ENCODE results near the gene STK17B. TPM values are rescaled to one million over a fixed set of nuclear protein-coding genes. Genes with fewer than 3 reads are reported as not detected.
A peak's percentile ranks its signal among the peaks of the same experiment; 100 is the strongest.

Gene STK17B
- total and polyA plus RNA-seq, 2 of the 8 experiments (the other 6 are each of a cell fraction or from before 2014, with no cell fraction given), result 1.8 to 10.5 TPM

- peaks cover 0 to 1% of the 10 kb centered on the region in 2 experiments for H4K20me1 ChIP-seq (replicated peaks in 1 of 2; ENCODE audit: control insufficient read depth in 1 of 2, insufficient read depth in 2 of 2, low read length in 2 of 2)
- H4K91ac ChIP-seq (replicated peaks; ENCODE audit: insufficient read length, low read length), result no peak overlapping the region
- H3K56ac ChIP-seq (replicated peaks; ENCODE audit: insufficient read length, low read depth, low read length), result no peak overlapping the region
- H2BK5ac ChIP-seq (ENCODE audit: low read depth, low read length), result no peak overlapping the region
- H3K14ac ChIP-seq (ENCODE audit: insufficient read length), result no peak overlapping the region
- no peak overlapping the region for H2AFZ ChIP-seq (ENCODE audit: low read length)
- no peak overlapping the region for H4K5ac ChIP-seq (ENCODE audit: insufficient read length, low read depth, low read length)
- H2BK120ac ChIP-seq (replicated peaks; ENCODE audit: low read depth, low read length), result no peak overlapping the region
- H2AK5ac ChIP-seq (ENCODE audit: low read depth, low read length), result no peak overlapping the region
- H2BK15ac ChIP-seq (ENCODE audit: low read length), result no peak overlapping the region
- FAIRE-seq (no peak), DNase-seq (ENCODE audit: low read depth in 1 of 2, low spot score in 2 of 2) (no peak)
- 60% methylated on average over 4 of the region's 4 CpGs; no CpG with 5 or more reads in 1 of the 2 experiments for WGBS, 2 experiments (ENCODE audit: extremely low coverage in 1 of 2, insufficient coverage in 1 of 2, insufficient read length in 1 of 2, insufficient replicate concordance in 2 of 2, low coverage in 1 of 2, low lambda C conversion rate in 2 of 2, missing lambda C conversion rate in 1 of 2)
- no peak overlapping the region for H3K4ac ChIP-seq (replicated peaks; ENCODE audit: insufficient read length, low read depth, low read length)
- TF ChIP-seq SIX5 (IDR thresholded peaks at IDR 0.05; ENCODE audit: low read depth, low read length) (no peak), FOSL1 (IDR thresholded peaks at IDR 0.05; ENCODE audit: insufficient read depth, low read depth, low read length) (no peak)
- peaks cover 10% of the 10 kb centered on the region; the same call in 1 of the 2 replicates for H3K23me2 ChIP-seq (ENCODE audit: low read depth, low read length)
- H3K79me1 ChIP-seq (ENCODE audit: low read depth, low read length), result 0 out of 2 replicates have a peak, but pooled peaks cover 2% of the 10 kb centered on the region
- no peaks in the 10 kb centered on the region for H3K9me3 ChIP-seq (ENCODE audit: insufficient read depth in 2 of 2, low read depth in 1 of 2, low read length in 1 of 2)
- no peaks in the 10 kb centered on the region for H3K36me3 ChIP-seq (ENCODE audit: control insufficient read depth in 2 of 4, insufficient read depth in 4 of 4, low read length in 3 of 4)
- peaks cover 0 to 12% (median 6%) of the 10 kb centered on the region in 4 experiments; a peak in 3 of 7 replicates for H3K4me1 ChIP-seq (replicated peaks in 1 of 4; ENCODE audit: control insufficient read depth in 3 of 4, insufficient read depth in 4 of 4, low read length in 3 of 4)
- H3K9ac ChIP-seq (replicated peaks in 1 of 4; ENCODE audit: extremely low read depth in 1 of 4, low read depth in 3 of 4, low read length in 3 of 4), result no peak overlapping the region
- H3K27me3 ChIP-seq (replicated peaks in 1 of 4; ENCODE audit: control insufficient read depth in 3 of 4, extremely low read depth in 1 of 4, insufficient read depth in 3 of 4, low read length in 3 of 4), result peaks cover 0 to 4% (median under 1%) of the 10 kb centered on the region in 4 experiments; a peak in 4 of 7 replicates
- H2BK20ac ChIP-seq (ENCODE audit: low read length), result no peak overlapping the region
- peak overlapping the region in 1 of 4 experiments; percentile 0; a peak in 1 of 8 replicates for H3K4me3 ChIP-seq (ENCODE audit: extremely low read depth in 1 of 4, insufficient read depth in 2 of 4, low read depth in 3 of 4, low read length in 4 of 4)
- H3K27ac ChIP-seq (ENCODE audit: low read depth, low read length), result no peak overlapping the region
- POLR2A ChIA-PET (ENCODE audit: partially characterized antibody), result no interaction called here
- H4K8ac ChIP-seq (ENCODE audit: extremely low read depth, insufficient read depth, low read length), result no peak overlapping the region
- H3K23ac ChIP-seq (ENCODE audit: insufficient read length), result no peak overlapping the region
- no peak overlapping the region for H3K4me2 ChIP-seq (ENCODE audit: insufficient read depth in 1 of 2, low read depth in 2 of 2, low read length in 2 of 2)
- no peak overlapping the region for H3K18ac ChIP-seq (ENCODE audit: extremely low read depth, low read length)
- H2BK12ac ChIP-seq (ENCODE audit: low read depth, low read length), result no peak overlapping the region
- CTCF ChIA-PET (ENCODE audit: partially characterized antibody), result no interaction called here
- peaks cover 2 to 66% of the 10 kb centered on the region in 2 experiments; a peak in 3 of 4 replicates for H3K79me2 ChIP-seq (ENCODE audit: control insufficient read depth in 1 of 2, insufficient read depth in 2 of 2, low read length in 2 of 2)
These were observed 3.2 kb downstream of the STK17B start for GRCh38 chr2:196168181-196168580.

All from H1 (cell line).